ENCODE measurements around the gene TXNRD1. TPM values are rescaled to one million over a fixed set of nuclear protein-coding genes. Genes with fewer than 3 reads are reported as not detected.
"Not testable (repeated sequence)": the region's sequence is repeated elsewhere in the genome, so short reads cannot be mapped to it uniquely, and the experiment has no call there.

The TXNRD1 gene
- total RNA-seq, 4 donors from 2014 or later = 94.1 to 240 (median 128) TPM

DNA sequence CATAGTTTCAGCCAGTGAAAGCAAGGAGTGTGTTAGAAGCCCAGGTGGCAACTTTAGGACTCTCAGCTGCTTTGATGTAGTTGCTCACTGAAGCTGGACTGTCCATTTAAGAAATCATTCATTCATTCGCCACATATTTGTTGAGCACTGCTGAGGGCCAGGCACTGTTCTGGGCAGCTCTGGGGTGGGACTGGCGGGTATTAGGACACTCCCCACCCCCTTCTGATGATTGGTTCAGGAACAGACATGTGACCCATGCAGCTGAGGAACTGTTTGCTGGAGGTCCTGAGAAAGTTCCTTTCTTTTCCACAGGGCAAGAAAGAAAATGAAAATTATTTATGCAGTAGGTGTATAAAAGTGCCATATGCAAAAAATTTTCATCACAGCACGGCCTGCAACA is 170.9 kb downstream of the TXNRD1 start:
- no peaks in the 10 kb centered on the region for H3K27me3 ChIP-seq
- H3K27ac ChIP-seq = no peak overlapping the region
- TF ChIP-seq, protein P1, sequence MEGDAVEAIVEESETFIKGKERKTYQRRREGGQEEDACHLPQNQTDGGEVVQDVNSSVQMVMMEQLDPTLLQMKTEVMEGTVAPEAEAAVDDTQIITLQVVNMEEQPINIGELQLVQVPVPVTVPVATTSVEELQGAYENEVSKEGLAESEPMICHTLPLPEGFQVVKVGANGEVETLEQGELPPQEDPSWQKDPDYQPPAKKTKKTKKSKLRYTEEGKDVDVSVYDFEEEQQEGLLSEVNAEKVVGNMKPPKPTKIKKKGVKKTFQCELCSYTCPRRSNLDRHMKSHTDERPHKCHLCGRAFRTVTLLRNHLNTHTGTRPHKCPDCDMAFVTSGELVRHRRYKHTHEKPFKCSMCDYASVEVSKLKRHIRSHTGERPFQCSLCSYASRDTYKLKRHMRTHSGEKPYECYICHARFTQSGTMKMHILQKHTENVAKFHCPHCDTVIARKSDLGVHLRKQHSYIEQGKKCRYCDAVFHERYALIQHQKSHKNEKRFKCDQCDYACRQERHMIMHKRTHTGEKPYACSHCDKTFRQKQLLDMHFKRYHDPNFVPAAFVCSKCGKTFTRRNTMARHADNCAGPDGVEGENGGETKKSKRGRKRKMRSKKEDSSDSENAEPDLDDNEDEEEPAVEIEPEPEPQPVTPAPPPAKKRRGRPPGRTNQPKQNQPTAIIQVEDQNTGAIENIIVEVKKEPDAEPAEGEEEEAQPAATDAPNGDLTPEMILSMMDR (IDR thresholded peaks at IDR 0.05) = no peak
- no peak for TF ChIP-seq POLR2A (IDR thresholded peaks at IDR 0.05)
- no peaks in the 10 kb centered on the region for H3K9me3 ChIP-seq
- DNase-seq = no peak
- no peaks in the 10 kb centered on the region for H3K36me3 ChIP-seq
- no peak overlapping the region for H3K4me3 ChIP-seq
- peaks cover 0 to 7% (median 0%) of the 10 kb centered on the region in 4 donors for H3K4me1 ChIP-seq

DNA sequence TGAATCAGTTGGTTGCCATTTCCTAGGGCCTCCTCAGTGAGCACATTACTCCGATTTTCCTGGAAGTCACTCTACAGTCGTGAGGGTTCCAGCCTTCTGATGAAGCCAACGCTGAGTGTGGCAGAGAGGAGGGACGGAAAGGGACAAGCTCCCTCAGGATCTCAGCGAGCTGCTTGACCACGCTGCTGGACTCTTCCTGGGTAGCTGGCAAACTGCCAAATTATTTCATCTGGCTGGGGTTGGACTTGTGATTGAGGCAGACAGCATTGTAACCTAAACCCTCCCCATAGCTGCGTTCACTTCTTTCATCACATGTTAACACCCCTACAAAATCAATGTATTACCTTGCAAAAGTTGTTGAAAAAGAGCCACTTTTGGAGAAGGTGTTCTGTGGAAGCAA is 171.6 kb downstream of the TXNRD1 start:
- no peak overlapping the region for H3K4me3 ChIP-seq
- TF ChIP-seq POLR2A (IDR thresholded peaks at IDR 0.05) = no peak
- TF ChIP-seq, protein P1 (IDR thresholded peaks at IDR 0.05) = no peak
- H3K36me3 ChIP-seq = no peaks in the 10 kb centered on the region
- H3K9me3 ChIP-seq = no peaks in the 10 kb centered on the region
- peak in 1 of 3 donors; percentile 36 for DNase-seq
- H3K27me3 ChIP-seq = no peaks in the 10 kb centered on the region
- no peak overlapping the region for H3K27ac ChIP-seq
- H3K4me1 ChIP-seq = peaks cover 0 to under 1% (median 0%) of the 10 kb centered on the region in 4 donors

DNA sequence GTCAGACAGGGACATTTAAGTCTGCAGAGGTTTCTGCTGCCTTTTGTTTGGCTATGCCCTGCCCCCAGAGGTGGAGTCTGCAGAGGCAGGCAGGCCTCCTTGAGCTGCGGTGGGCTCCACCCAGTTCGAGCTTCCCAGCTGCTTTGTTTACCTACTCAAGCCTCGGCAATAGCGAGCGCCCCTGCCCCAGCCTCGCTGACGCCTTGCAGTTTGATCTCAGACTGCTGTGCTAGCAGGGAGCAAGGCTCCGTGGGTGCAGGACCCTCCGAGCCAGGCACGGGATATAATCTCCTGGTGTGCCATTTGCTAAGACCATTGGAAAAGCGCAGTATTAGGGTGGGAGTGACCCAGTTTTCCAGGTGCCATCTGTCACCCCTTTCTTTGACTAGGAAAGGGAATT is 178.5 kb downstream of the TXNRD1 start:
- not testable (repeated sequence) for H3K4me1 ChIP-seq

More for the DNA sequence above, 178.5 kb downstream of the TXNRD1 start:
- not testable (repeated sequence) for H3K27ac ChIP-seq, H3K36me3 ChIP-seq, H3K9me3 ChIP-seq, DNase-seq, H3K27me3 ChIP-seq, H3K4me3 ChIP-seq

Other genes with a start within 250 kb of the TXNRD1 start
- gene TDG, start 249.9 kb upstream of the TXNRD1 start, total RNA-seq = 10 to 100 TPM; 24.5 to 37.0 (median 31.1) TPM
- 10 to 100 TPM in 1 of 4 donors, 1 to 10 TPM in 3; 3.1 to 24.8 (median 5.4) TPM for gene GLT8D2, start 165.6 kb upstream of the TXNRD1 start, total RNA-seq
- gene HCFC2, start 151.2 kb upstream of the TXNRD1 start, total RNA-seq = 10 to 100 TPM; 16.0 to 34.3 (median 20.3) TPM
- gene NFYB, start 77.6 kb upstream of the TXNRD1 start, total RNA-seq = 10 to 100 TPM in 3 of 4 donors, 1 to 10 TPM in 1; 9.1 to 25.6 (median 19.4) TPM
- 10 to 100 TPM; 17.2 to 52.0 (median 23.4) TPM for gene EID3, start 88.0 kb downstream of the TXNRD1 start, total RNA-seq
- 100 to 1,000 TPM in 1 of 4 donors, 10 to 100 TPM in 2, 1 to 10 TPM in 1; 9.9 to 119 (median 15.6) TPM for gene CHST11, start 241.2 kb downstream of the TXNRD1 start, total RNA-seq

All from Peyer's patch (tissue), 4 donors.